Sigmoid colon (tissue), 7 donors: ENCODE measurements around the gene HECTD3. TPM values are rescaled to one million over a fixed set of nuclear protein-coding genes. Genes with fewer than 3 reads are reported as not detected.

Experiments
- DNase-seq: peaks from one replicate; pipeline ENCODE4 v3.0.0-alpha.2; 2019
- H3K27ac ChIP-seq, 4 donors: fragments of 200-600 bp; sonication (generic); one replicate each; pipeline ENCODE4 v1.5.1; 2016 to 2019; ENCODE audit warnings: mild to moderate bottlenecking in 1 of 4
- H3K27me3 ChIP-seq, 3 donors: fragments of 200-600 bp; sonication (generic); one replicate each; pipeline ENCODE4 v1.5.1; 2019; ENCODE audit warnings: mild to moderate bottlenecking in 1 of 3
- H3K36me3 ChIP-seq, 4 donors: fragments of 200-600 bp; sonication (generic); one replicate each; pipeline ENCODE4 v1.5.1; 2016 to 2019
- H3K4me1 ChIP-seq, 4 donors: fragments of 200-600 bp; sonication (generic); one replicate each; pipeline ENCODE4 v1.5.1; 2017 to 2019
- H3K4me3 ChIP-seq, 4 donors: fragments of 200-600 bp; sonication (generic); one replicate each; pipeline ENCODE4 v1.5.1; 2017 to 2019; ENCODE audit warnings: mild to moderate bottlenecking in 2 of 4, moderate library complexity in 1 of 4
- H3K9me3 ChIP-seq, 4 donors: fragments of 200-600 bp in 3 of 4; sonication (generic) in 3 of 4; one replicate each; pipeline versions ENCODE4 v1.5.1 to v1.6.1; 2013 to 2019
- CTCF ChIP-seq, 4 experiments: fragments of 450-650 bp in 3 of 4; fragments of 200-600 bp in 1 of 4; IDR thresholded peaks; one replicate each; pipeline ENCODE4 v1.5.1; 2016 to 2019; ENCODE audit warnings: antibody characterized with exemption in 4 of 4, mild to moderate bottlenecking in 3 of 4, moderate library complexity in 2 of 4
- EP300 ChIP-seq, 4 donors: sonication (generic); formaldehyde crosslinking; IDR thresholded peaks; one replicate each; pipeline ENCODE4 v1.6.1; 2017; ENCODE audit warnings: antibody characterized with exemption in 4 of 4
- POLR2A ChIP-seq, 2 donors: fragments of 450-650 bp; IDR thresholded peaks; one replicate each; pipeline ENCODE4 v1.6.1; 2016; ENCODE audit warnings: antibody characterized with exemption in 2 of 2, mild to moderate bottlenecking in 2 of 2, moderate library complexity in 2 of 2
- POLR2AphosphoS5 ChIP-seq, 4 donors: sonication (generic); formaldehyde crosslinking; IDR thresholded peaks; one replicate each; pipeline ENCODE4 v1.6.1; 2017; ENCODE audit warnings: antibody characterized with exemption in 4 of 4
- WGBS, 2 donors: extraction: QIAGEN DNeasy Blood & Tissue Kit; methylation state at CpG; one replicate each; pipeline ENCODE4 v1.1.7; 2013; 5-methylcytosine and 5-hydroxymethylcytosine counted together
- intact Hi-C: fragments of 100-400 bp; cut with DNase I; formaldehyde crosslinking; loops from one replicate; pipeline ENCODE4 v1.15.1; 2023
- polyA plus RNA-seq, 3 donors: library from polyadenylated mRNA; stranded (reverse); fragments of 200-250 nt; gene quantifications; one replicate each; pipeline ENCODE4 v1.2.3, GENCODE V29; 2013
- total RNA-seq, 4 donors: library from RNA; depleted of rRNA; stranded (reverse); fragments of >200 nt; gene quantifications; one replicate each; pipeline ENCODE4 v1.1.0, GENCODE V29; 2016
- donor health status: healthy with polysubstance abuse.
- donor health status: Bipolar disorder and iron deficiency.
- donor health status: healthy.

Gene HECTD3
- total and polyA plus RNA-seq, 7 donors, result 23.9 to 74.2 (median 45.7) TPM

- H3K27me3 ChIP-seq, result no peaks in the 10 kb centered on the region
- 42 to 66% methylated on average over 2 of the region's 2 CpGs for WGBS, 2 donors
- no peaks in the 10 kb centered on the region for H3K4me1 ChIP-seq
- H3K4me3 ChIP-seq, result no peak overlapping the region
- H3K9me3 ChIP-seq, result no peaks in the 10 kb centered on the region
- H3K27ac ChIP-seq, result no peak overlapping the region
- peaks cover 0 to 24% (median 2%) of the 10 kb centered on the region in 4 donors for H3K36me3 ChIP-seq
- intact Hi-C loops, result no loop called here
- DNase-seq, result no peak
- TF ChIP-seq POLR2AphosphoS5 (IDR thresholded peaks at IDR 0.05) (no peak), POLR2A (IDR thresholded peaks at IDR 0.05) (no peak), EP300 (IDR thresholded peaks at IDR 0.05) (no peak), CTCF (IDR thresholded peaks at IDR 0.05) (no peak)
These were observed 27.1 kb upstream of the HECTD3 start for GRCh38 chr1:45038240-45038639.

DNA sequence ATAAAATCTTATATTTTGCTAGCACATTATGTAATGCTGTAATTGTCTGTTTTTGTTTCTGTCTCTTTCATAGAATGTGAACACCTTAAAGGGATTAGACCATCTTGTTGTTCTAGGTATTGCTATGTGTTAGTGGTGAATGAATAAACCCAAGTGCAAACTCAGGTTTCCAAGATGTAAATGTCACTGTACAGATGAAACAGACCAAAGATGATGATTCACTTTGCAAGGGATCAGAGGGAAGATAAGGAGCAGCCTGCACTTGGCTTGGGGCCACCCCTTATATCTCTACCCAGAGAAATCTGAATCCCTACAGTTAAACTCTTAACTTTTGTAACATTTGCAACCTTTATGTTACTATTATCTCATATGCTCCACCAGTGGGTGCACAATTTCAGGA is 26.3 kb upstream of the HECTD3 start:
- H3K36me3 ChIP-seq, result peaks cover 0 to 17% (median 2%) of the 10 kb centered on the region in 4 donors
- no peak for TF ChIP-seq CTCF (IDR thresholded peaks at IDR 0.05)
- TF ChIP-seq EP300 (IDR thresholded peaks at IDR 0.05), result no peak
- no peak for TF ChIP-seq POLR2AphosphoS5 (IDR thresholded peaks at IDR 0.05)
- TF ChIP-seq POLR2A (IDR thresholded peaks at IDR 0.05), result no peak

GRCh38 chr1:45035631-45036301 is 24.6 kb upstream of the HECTD3 start:
- H3K9me3 ChIP-seq, result no peaks in the 10 kb centered on the region
- no peaks in the 10 kb centered on the region for H3K4me1 ChIP-seq
- H3K4me3 ChIP-seq, result no peak overlapping the region
- no peaks in the 10 kb centered on the region for H3K27me3 ChIP-seq
- intact Hi-C loops, result no loop called here
- TF ChIP-seq POLR2AphosphoS5 (IDR thresholded peaks at IDR 0.05) (no peak), POLR2A (IDR thresholded peaks at IDR 0.05) (no peak), CTCF (IDR thresholded peaks at IDR 0.05) (no peak), EP300 (IDR thresholded peaks at IDR 0.05) (no peak)
- no peak overlapping the region for H3K27ac ChIP-seq
- H3K36me3 ChIP-seq, result peaks cover 0 to 14% (median 0%) of the 10 kb centered on the region in 4 donors
- 92 to 94% methylated on average over 7 of the region's 7 CpGs for WGBS, 2 donors
- DNase-seq, result no peak

More for the DNA sequence above, 26.3 kb upstream of the HECTD3 start:
- H3K27me3 ChIP-seq, result no peaks in the 10 kb centered on the region
- no peak for DNase-seq
- no peaks in the 10 kb centered on the region for H3K4me1 ChIP-seq
- H3K9me3 ChIP-seq, result no peaks in the 10 kb centered on the region
- intact Hi-C loops, result no loop called here
- H3K4me3 ChIP-seq, result no peak overlapping the region
- no peak overlapping the region for H3K27ac ChIP-seq

GRCh38 chr1:45033356-45033755 is 22.2 kb upstream of the HECTD3 start:
- intact Hi-C loops, result no loop called here
- Histone ChIP-seq H3K27me3 (no peaks in the 10 kb centered on the region), H3K36me3 (peaks cover 0 to 14% (median 0%) of the 10 kb centered on the region in 4 donors), H3K4me1 (no peaks in the 10 kb centered on the region), H3K27ac (no peak overlapping the region), H3K4me3 (no peak overlapping the region), H3K9me3 (no peaks in the 10 kb centered on the region)
- TF ChIP-seq CTCF (IDR thresholded peaks at IDR 0.05) (no peak), EP300 (IDR thresholded peaks at IDR 0.05) (no peak), POLR2AphosphoS5 (IDR thresholded peaks at IDR 0.05) (no peak), POLR2A (IDR thresholded peaks at IDR 0.05) (no peak)
- 90 to 100% methylated on average over 1 of the region's 1 CpG for whole genome bisulfite sequencing, 2 donors
- no peak for DNase-seq

DNA sequence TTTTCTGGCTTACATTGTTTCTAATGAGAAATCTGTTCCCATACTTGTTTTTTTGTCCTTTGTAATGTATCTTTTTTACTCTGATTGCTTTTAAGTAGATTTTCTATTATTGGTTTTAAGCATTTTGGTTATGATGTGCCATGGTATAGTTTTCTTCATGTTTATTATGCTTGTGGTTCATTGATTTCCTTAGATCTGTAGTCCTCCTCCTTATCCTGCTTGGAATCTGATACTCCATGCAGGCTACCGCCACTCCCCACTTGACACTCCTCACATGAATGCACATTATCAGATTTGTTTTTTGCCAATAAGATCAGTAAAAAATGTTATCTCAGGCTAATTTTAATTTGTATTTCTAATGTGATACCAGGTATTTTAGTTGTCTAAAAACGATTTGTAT is 21.7 kb upstream of the HECTD3 start:
- Histone ChIP-seq H3K4me1 (no peaks in the 10 kb centered on the region), H3K36me3 (peaks cover 0 to 14% (median 0%) of the 10 kb centered on the region in 4 donors), H3K27me3 (no peaks in the 10 kb centered on the region), H3K9me3 (no peaks in the 10 kb centered on the region), H3K4me3 (no peak overlapping the region), H3K27ac (no peak overlapping the region)
- no peak for TF ChIP-seq POLR2A (IDR thresholded peaks at IDR 0.05)
- no peak for TF ChIP-seq POLR2AphosphoS5 (IDR thresholded peaks at IDR 0.05)
- no peak for TF ChIP-seq EP300 (IDR thresholded peaks at IDR 0.05)
- no peak for TF ChIP-seq CTCF (IDR thresholded peaks at IDR 0.05)
- no peak for DNase-seq
- WGBS, 2 donors, result 86 to 91% methylated on average over 2 of the region's 2 CpGs
- intact Hi-C loops, result no loop called here
